ENCODE data around the gene STK39.

Gene STK39

DNA sequence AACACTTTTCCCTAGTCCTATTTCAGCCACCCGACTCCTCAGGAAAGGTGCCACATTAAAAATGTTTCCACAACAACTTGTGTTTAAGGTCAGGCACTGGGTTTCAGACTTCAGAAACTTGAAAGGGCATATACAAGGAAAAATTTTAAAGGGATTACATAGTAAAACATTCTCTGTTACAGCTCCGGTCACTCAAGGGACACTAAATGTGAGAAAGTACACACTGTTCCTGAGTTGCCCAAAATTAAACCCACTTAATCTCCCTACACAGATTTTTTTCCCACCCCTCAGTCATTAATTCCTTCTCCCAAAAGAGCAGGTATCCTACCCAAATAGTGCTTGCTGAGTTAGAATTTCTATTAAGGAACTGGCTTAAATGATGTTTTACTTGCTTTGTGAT lies 14.2 kb downstream of the STK39 start:
- TF ChIP-seq YY1 (IDR thresholded peaks at IDR 0.05; ENCODE audit: insufficient read depth, insufficient read length), result no peak
- no peak for TF ChIP-seq ZNF274 (IDR thresholded peaks at IDR 0.05; ENCODE audit: low read depth, low read length)
- TF ChIP-seq SUZ12 (IDR thresholded peaks at IDR 0.05; ENCODE audit: extremely low read depth, insufficient read depth, insufficient read length), result no peak
- Histone ChIP-seq H3K9ac (ENCODE audit: insufficient read length, low read depth) (no peak overlapping the region), H3K9me3 (ENCODE audit: insufficient read depth, low read length) (peaks cover 9% of the 10 kb centered on the region; the same call in 1 of the 2 replicates), H3K36me3 (ENCODE audit: insufficient read depth, insufficient read length, low read length) (peaks cover 5% of the 10 kb centered on the region), H3K27me3 (ENCODE audit: insufficient read depth, insufficient read length) (no peaks in the 10 kb centered on the region), H3K4me3 (ENCODE audit: insufficient read length, low read depth) (no peak overlapping the region), H3K4me1 (ENCODE audit: insufficient read depth, insufficient read length) (no peaks in the 10 kb centered on the region)
- DNase-seq (ENCODE audit: low read depth, low spot score), result no peak

DNA sequence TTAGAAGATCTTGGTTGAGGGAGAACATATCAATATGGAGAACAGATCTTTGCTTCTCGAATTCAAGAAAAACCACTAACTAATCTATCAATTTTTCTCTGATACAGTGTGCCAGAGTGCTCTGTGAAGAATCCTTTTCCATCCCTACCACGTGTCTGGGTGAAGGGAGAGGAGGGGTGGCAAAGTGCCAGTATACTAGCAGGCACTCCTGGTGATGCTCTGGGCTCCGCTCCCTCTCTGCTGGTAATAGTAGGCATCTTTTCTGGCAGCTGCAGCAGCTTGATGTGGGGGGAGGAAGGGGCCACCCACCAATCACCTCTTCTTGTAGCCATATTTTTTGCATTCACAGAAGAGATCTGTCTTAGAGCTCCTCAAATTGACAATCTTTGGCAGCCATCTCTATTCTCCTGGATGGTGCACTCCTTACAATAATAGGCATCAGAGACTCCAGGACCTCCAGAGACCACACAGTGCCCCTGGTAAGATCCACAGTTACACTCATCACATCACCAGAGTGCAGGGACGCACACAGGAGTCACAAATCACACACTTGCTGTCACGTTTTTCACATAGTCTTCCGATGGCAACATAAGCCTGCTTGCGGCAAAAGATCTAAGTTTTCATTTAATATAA lies 15.7 kb downstream of the STK39 start:
- Histone ChIP-seq H3K4me1 (ENCODE audit: insufficient read depth, insufficient read length) (no peaks in the 10 kb centered on the region), H3K9me3 (ENCODE audit: insufficient read depth, low read length) (peaks cover 9% of the 10 kb centered on the region; the same call in 1 of the 2 replicates), H3K4me3 (ENCODE audit: insufficient read length, low read depth) (no peak overlapping the region), H3K27me3 (ENCODE audit: insufficient read depth, insufficient read length) (no peaks in the 10 kb centered on the region), H3K9ac (ENCODE audit: insufficient read length, low read depth) (no peak overlapping the region), H3K36me3 (ENCODE audit: insufficient read depth, insufficient read length, low read length) (peaks cover 5% of the 10 kb centered on the region)
- no peak for DNase-seq (ENCODE audit: low read depth, low spot score)
- TF ChIP-seq YY1 (IDR thresholded peaks at IDR 0.05; ENCODE audit: insufficient read depth, insufficient read length), result no peak
- no peak for TF ChIP-seq ZNF274 (IDR thresholded peaks at IDR 0.05; ENCODE audit: low read depth, low read length)
- no peak for TF ChIP-seq SUZ12 (IDR thresholded peaks at IDR 0.05; ENCODE audit: extremely low read depth, insufficient read depth, insufficient read length)

DNA sequence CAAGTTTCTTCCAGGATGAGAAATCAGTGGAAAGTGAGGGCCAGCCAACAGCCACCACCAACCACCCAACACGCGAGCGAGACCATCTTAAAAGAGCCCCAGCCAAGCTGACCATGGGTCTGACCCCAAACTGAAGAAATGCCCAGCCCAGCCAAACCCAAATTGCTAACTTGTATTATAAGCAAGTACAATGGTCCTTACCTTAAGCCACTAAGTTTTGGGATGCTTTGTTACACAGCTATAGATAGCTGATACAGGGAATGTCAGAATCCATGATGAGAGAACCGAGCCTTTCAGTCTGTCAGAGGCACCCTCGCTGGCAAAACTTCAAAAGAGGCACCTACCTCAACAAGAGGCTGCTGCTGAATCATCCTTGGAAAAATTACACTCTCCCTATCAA lies 17.0 kb downstream of the STK39 start:
- TF ChIP-seq YY1 (IDR thresholded peaks at IDR 0.05; ENCODE audit: insufficient read depth, insufficient read length) (no peak), ZNF274 (IDR thresholded peaks at IDR 0.05; ENCODE audit: low read depth, low read length) (no peak), SUZ12 (IDR thresholded peaks at IDR 0.05; ENCODE audit: extremely low read depth, insufficient read depth, insufficient read length) (no peak)
- DNase-seq (ENCODE audit: low read depth, low spot score), result no peak
- no peak overlapping the region for H3K9ac ChIP-seq (ENCODE audit: insufficient read length, low read depth)
- peaks cover 8% of the 10 kb centered on the region for H3K36me3 ChIP-seq (ENCODE audit: insufficient read depth, insufficient read length, low read length)
- no peak overlapping the region for H3K4me3 ChIP-seq (ENCODE audit: insufficient read length, low read depth)
- no peaks in the 10 kb centered on the region for H3K4me1 ChIP-seq (ENCODE audit: insufficient read depth, insufficient read length)
- no peaks in the 10 kb centered on the region for H3K27me3 ChIP-seq (ENCODE audit: insufficient read depth, insufficient read length)
- H3K9me3 ChIP-seq (ENCODE audit: insufficient read depth, low read length), result peaks cover 9% of the 10 kb centered on the region; the same call in 1 of the 2 replicates

DNA sequence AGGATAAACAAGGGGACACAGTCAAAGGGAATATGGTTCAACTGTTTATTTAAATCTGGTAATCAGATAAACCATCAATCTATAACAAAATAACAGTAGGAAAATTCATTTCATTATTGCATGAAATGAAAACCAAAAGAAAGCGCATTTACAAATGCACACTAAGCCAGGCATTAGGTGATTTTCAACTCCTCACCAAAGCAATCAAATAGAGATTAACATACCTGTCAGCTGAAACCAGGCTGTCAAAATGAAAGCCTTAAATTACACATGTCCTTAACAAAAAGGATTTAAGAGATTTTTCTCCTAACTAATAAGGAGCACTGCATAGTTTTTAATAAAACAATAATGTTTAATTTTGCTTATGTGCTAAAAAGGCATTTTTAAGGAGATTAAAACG lies 23.0 kb downstream of the STK39 start:
- H3K9ac ChIP-seq (ENCODE audit: insufficient read length, low read depth), result no peak overlapping the region
- DNase-seq (ENCODE audit: low read depth, low spot score), result no peak
- H3K4me1 ChIP-seq (ENCODE audit: insufficient read depth, insufficient read length), result no peaks in the 10 kb centered on the region
- TF ChIP-seq YY1 (IDR thresholded peaks at IDR 0.05; ENCODE audit: insufficient read depth, insufficient read length) (no peak), SUZ12 (IDR thresholded peaks at IDR 0.05; ENCODE audit: extremely low read depth, insufficient read depth, insufficient read length) (no peak), ZNF274 (IDR thresholded peaks at IDR 0.05; ENCODE audit: low read depth, low read length) (no peak)
- no peak overlapping the region for H3K4me3 ChIP-seq (ENCODE audit: insufficient read length, low read depth)
- H3K9me3 ChIP-seq (ENCODE audit: insufficient read depth, low read length), result no peaks in the 10 kb centered on the region
- no peaks in the 10 kb centered on the region for H3K27me3 ChIP-seq (ENCODE audit: insufficient read depth, insufficient read length)
- peaks cover 3% of the 10 kb centered on the region for H3K36me3 ChIP-seq (ENCODE audit: insufficient read depth, insufficient read length, low read length)

DNA sequence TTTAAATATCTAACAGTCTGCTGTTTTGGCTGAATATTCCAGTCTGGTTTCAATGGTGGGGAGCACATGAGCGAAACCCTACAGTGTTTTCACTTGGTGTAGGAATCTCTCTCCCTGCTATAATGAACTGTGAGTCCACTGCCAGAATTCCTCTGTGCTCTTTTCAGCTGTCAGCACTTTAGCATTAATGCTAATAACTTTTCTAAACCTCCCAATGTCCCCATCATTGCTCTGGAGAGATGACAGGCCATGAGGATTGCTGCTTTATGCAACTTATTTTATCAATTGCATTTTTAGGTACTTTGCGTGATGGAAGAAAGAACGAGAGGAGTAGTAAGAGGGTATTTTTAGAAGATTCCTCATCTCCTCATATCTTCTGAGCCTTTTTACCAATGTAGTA lies 25.3 kb downstream of the STK39 start:
- TF ChIP-seq YY1 (IDR thresholded peaks at IDR 0.05; ENCODE audit: insufficient read depth, insufficient read length), result no peak
- TF ChIP-seq ZNF274 (IDR thresholded peaks at IDR 0.05; ENCODE audit: low read depth, low read length), result no peak
- no peak for TF ChIP-seq SUZ12 (IDR thresholded peaks at IDR 0.05; ENCODE audit: extremely low read depth, insufficient read depth, insufficient read length)
- no peaks in the 10 kb centered on the region for H3K9me3 ChIP-seq (ENCODE audit: insufficient read depth, low read length)
- H3K9ac ChIP-seq (ENCODE audit: insufficient read length, low read depth), result no peak overlapping the region
- H3K36me3 ChIP-seq (ENCODE audit: insufficient read depth, insufficient read length, low read length), result peaks cover 3% of the 10 kb centered on the region
- no peak overlapping the region for H3K4me3 ChIP-seq (ENCODE audit: insufficient read length, low read depth)
- H3K27me3 ChIP-seq (ENCODE audit: insufficient read depth, insufficient read length), result no peaks in the 10 kb centered on the region
- no peaks in the 10 kb centered on the region for H3K4me1 ChIP-seq (ENCODE audit: insufficient read depth, insufficient read length)
- DNase-seq (ENCODE audit: low read depth, low spot score), result no peak

DNA sequence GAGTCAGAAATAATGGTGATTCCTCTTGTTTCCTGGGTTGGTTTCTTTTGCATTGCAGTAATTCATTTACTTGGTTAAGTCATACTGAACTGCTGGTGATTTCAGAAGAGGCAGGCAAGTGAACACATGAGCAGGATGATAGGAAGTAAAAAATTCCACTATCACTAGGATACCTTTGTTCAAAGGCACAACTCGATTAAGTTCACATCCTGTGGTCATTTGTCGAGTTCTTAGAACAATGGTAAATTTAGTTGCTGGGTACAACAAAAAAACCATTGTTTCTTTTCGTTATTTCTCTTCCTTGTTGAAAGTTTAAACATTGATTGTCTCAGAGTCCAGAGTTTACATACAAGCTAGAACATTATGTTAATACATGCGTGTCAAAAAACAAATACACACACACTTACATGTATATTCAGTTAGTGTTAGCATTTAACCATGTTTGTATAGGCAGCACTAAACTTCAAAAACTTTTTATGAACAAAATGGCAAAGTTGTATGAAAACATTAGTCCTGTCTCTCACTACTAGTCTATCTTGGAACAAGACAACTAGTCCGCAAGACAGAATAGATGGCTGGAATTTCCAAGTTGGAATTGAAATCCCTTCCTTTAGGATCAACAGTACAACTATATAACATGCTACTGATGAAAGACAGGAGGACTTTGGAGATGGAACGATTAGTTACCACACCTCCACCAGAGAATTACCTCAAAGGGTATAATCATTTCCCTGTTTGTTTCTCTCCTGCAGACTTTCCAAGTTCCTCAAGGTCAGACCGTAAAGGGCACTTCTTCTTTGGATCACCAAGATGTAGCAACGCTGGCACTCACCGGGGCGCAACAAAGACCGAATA lies 26.2 kb downstream of the STK39 start:
- Histone ChIP-seq H3K9me3 (ENCODE audit: insufficient read depth, low read length) (no peaks in the 10 kb centered on the region), H3K4me3 (ENCODE audit: insufficient read length, low read depth) (no peak overlapping the region), H3K4me1 (ENCODE audit: insufficient read depth, insufficient read length) (no peaks in the 10 kb centered on the region), H3K27me3 (ENCODE audit: insufficient read depth, insufficient read length) (no peaks in the 10 kb centered on the region), H3K9ac (ENCODE audit: insufficient read length, low read depth) (no peak overlapping the region), H3K36me3 (ENCODE audit: insufficient read depth, insufficient read length, low read length) (peaks cover 3% of the 10 kb centered on the region)
- no peak for TF ChIP-seq YY1 (IDR thresholded peaks at IDR 0.05; ENCODE audit: insufficient read depth, insufficient read length)
- no peak for TF ChIP-seq SUZ12 (IDR thresholded peaks at IDR 0.05; ENCODE audit: extremely low read depth, insufficient read depth, insufficient read length)
- TF ChIP-seq ZNF274 (IDR thresholded peaks at IDR 0.05; ENCODE audit: low read depth, low read length), result no peak
- DNase-seq (ENCODE audit: low read depth, low spot score), result no peak

DNA sequence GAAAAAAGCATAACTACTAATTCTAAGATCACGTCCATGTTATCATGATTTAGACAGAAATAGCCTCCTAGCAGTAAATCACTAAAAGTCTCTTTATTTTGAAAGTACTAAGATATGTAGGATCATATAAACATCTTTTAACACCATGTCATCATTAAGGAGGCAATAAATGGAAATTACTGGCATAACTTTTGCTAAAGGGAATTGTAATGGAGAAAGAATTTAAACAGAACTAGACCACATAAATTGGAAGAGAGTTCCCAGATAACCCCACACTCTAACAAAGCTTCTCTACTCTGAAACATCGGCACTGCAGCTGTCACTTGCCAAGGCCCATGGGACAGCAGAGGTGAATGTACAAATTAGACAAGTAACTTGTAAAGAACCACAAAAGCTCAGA lies 29.5 kb downstream of the STK39 start:
- Histone ChIP-seq H3K27me3 (ENCODE audit: insufficient read depth, insufficient read length) (no peaks in the 10 kb centered on the region), H3K36me3 (ENCODE audit: insufficient read depth, insufficient read length, low read length) (no peaks in the 10 kb centered on the region), H3K4me3 (ENCODE audit: insufficient read length, low read depth) (no peak overlapping the region), H3K9me3 (ENCODE audit: insufficient read depth, low read length) (no peaks in the 10 kb centered on the region), H3K4me1 (ENCODE audit: insufficient read depth, insufficient read length) (no peaks in the 10 kb centered on the region), H3K9ac (ENCODE audit: insufficient read length, low read depth) (no peak overlapping the region)
- TF ChIP-seq YY1 (IDR thresholded peaks at IDR 0.05; ENCODE audit: insufficient read depth, insufficient read length) (no peak), ZNF274 (IDR thresholded peaks at IDR 0.05; ENCODE audit: low read depth, low read length) (no peak), SUZ12 (IDR thresholded peaks at IDR 0.05; ENCODE audit: extremely low read depth, insufficient read depth, insufficient read length) (no peak)
- no peak for DNase-seq (ENCODE audit: low read depth, low spot score)
